HG02981 (cell line): Measurements from ENCODE around the gene MGST1.
"Not testable (repeated sequence)": the region's sequence is repeated elsewhere in the genome, so short reads cannot be mapped to it uniquely, and the experiment has no call there.

Experiments
- ATAC-seq: cut with Tn5 transposase; IDR thresholded peaks from one replicate; pipeline ENCODE4 v1.9.1; 2021; ENCODE audit warnings: mild to moderate bottlenecking, moderate library complexity; ENCODE audit not compliant: unreplicated experiment

MGST1 gene

GRCh38 chr12:16350682-16351081, 3.2 kb downstream of the MGST1 start:
- no peak for ATAC-seq

GRCh38 chr12:16352481-16352880, 5.0 kb downstream of the MGST1 start:
- no peak for ATAC-seq

GRCh38 chr12:16358878-16359277, 11.4 kb downstream of the MGST1 start:
- no peak for ATAC-seq

- ATAC-seq: no peak
Measured at GRCh38 chr12:16359512-16360491, 12.4 kb downstream of the MGST1 start.

GRCh38 chr12:16361142-16361783, 13.8 kb downstream of the MGST1 start:
- ATAC-seq: no peak

- ATAC-seq: no peak
Measured at GRCh38 chr12:16362550-16362949, 15.1 kb downstream of the MGST1 start.

GRCh38 chr12:16369156-16369555, 21.7 kb downstream of the MGST1 start:
- ATAC-seq: no peak

GRCh38 chr12:16370096-16370495, 22.7 kb downstream of the MGST1 start:
- ATAC-seq: no peak

- not testable (repeated sequence) for ATAC-seq
Measured at GRCh38 chr12:16382652-16383312, 35.3 kb downstream of the MGST1 start.

GRCh38 chr12:16384732-16385131, 37.3 kb downstream of the MGST1 start:
- no peak for ATAC-seq

- no peak for ATAC-seq
Measured at GRCh38 chr12:16385782-16386646, 38.6 kb downstream of the MGST1 start.

GRCh38 chr12:16387919-16388318, 40.5 kb downstream of the MGST1 start:
- no peak for ATAC-seq

GRCh38 chr12:16389594-16389993, 42.1 kb downstream of the MGST1 start:
- no peak for ATAC-seq

GRCh38 chr12:16392846-16393535, 45.5 kb downstream of the MGST1 start:
- ATAC-seq: no peak

GRCh38 chr12:16399101-16399500, 51.7 kb downstream of the MGST1 start:
- no peak for ATAC-seq

GRCh38 chr12:16401835-16402234, 54.4 kb downstream of the MGST1 start:
- ATAC-seq: not testable (repeated sequence)

- no peak for ATAC-seq
Measured at GRCh38 chr12:16407346-16407745, 59.9 kb downstream of the MGST1 start.
